ENCODE measurements around the gene TMCO4. TPM values are rescaled to one million over a fixed set of nuclear protein-coding genes. Genes with fewer than 3 reads are reported as not detected.

Gene TMCO4
- total and polyA plus RNA-seq, 2 of the 4 experiments (the other 2 are of a cell fraction) = 7.3 to 8.6 TPM

DNA sequence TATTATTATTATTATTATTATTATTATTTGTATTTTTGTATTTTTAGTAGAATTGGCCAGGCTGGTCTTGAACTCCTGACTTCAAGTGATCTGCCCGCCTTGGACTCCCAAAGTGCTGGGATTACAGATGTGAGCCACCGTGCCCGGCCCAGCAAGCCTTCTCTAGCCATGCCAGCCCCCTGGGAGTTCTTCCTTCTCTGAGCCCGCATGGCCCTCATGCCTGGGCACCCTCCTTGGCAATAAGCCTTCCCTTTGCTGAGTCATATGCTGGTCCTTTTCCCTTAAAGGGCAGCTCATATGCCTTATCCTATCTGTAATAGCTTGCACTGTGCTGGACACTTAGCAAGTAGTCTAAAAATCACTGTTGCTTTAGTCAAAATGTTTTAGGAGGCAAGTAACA, 164.1 kb downstream of the TMCO4 start:
- peaks cover 2% of the 10 kb centered on the region; the same call in 1 of the 2 replicates for H3K9me1 ChIP-seq (ENCODE audit: insufficient read depth, low read length)
- H3K4me3 ChIP-seq (ENCODE audit: insufficient read depth, low read depth, low read length) = no peak overlapping the region
- dilution Hi-C loops (cut with HindIII; ENCODE audit: low sequenced_read_pairs, unreplicated experiment) = no loop called here

More for the DNA sequence above, 164.1 kb downstream of the TMCO4 start:
- H3K4ac ChIP-seq (ENCODE audit: low read depth, low read length) = no peak overlapping the region
- no peak overlapping the region for H2AK9ac ChIP-seq (replicated peaks; ENCODE audit: low read depth, low read length, poor library complexity)
- H3K27ac ChIP-seq (ENCODE audit: insufficient read depth, low read length) = no peak overlapping the region
- no peak overlapping the region for H2AK5ac ChIP-seq (ENCODE audit: low read depth, low read length)
- no TSS peak for BruUV-seq (replicated peaks)
- no peaks in the 10 kb centered on the region for H3K9me3 ChIP-seq (ENCODE audit: control insufficient read depth, insufficient read depth, low read length)
- no peak overlapping the region for H3K23ac ChIP-seq (ENCODE audit: low read depth, low read length)
- H3K79me1 ChIP-seq (ENCODE audit: low read depth in 1 of 2, low read length in 2 of 2) = no peaks in the 10 kb centered on the region
- H3K36me3 ChIP-seq (ENCODE audit: control insufficient read depth, insufficient read depth, low read length) = no peaks in the 10 kb centered on the region
- ChIA-PET CTCF (no interaction called here), POLR2A (ENCODE audit: unreplicated experiment) (no interaction called here)
- H2AFZ ChIP-seq (replicated peaks; ENCODE audit: low read length, poor library complexity) = no peak overlapping the region
- in situ Hi-C loops (cut with MboI; ENCODE audit: low sequenced_read_pairs) (no loop called here), intact Hi-C loops (cut with micrococcal nuclease) (no loop called here)
- H3K9ac ChIP-seq (ENCODE audit: low read depth, low read length) = no peak overlapping the region
- no peak overlapping the region for H3K14ac ChIP-seq (replicated peaks; ENCODE audit: low read depth, low read length)
- H3K56ac ChIP-seq (ENCODE audit: extremely low read depth, insufficient read depth, low read length) = no peak overlapping the region
- H4K20me1 ChIP-seq (ENCODE audit: insufficient read depth, low read length) = no peaks in the 10 kb centered on the region
- no peaks in the 10 kb centered on the region for H3K27me3 ChIP-seq (ENCODE audit: control insufficient read depth, insufficient read depth, low read length)
- no peak overlapping the region for H2BK20ac ChIP-seq (ENCODE audit: low read depth, low read length)
- H4K8ac ChIP-seq (ENCODE audit: low read depth in 2 of 2, low read length in 2 of 2) = no peak overlapping the region
- H2BK120ac ChIP-seq (ENCODE audit: low read depth, low read length) = no peak overlapping the region
- ATAC-seq (ENCODE audit: low read depth) (peak; percentile 41; the same call in 1 of the 2 replicates), DNase-seq (peak; percentile 20)
- no peak overlapping the region for H3K4me2 ChIP-seq (ENCODE audit: low read depth, low read length)
- no peak overlapping the region for H2BK15ac ChIP-seq (ENCODE audit: low read depth, low read length)
- no peak overlapping the region for H4K91ac ChIP-seq (ENCODE audit: insufficient read depth, low read depth, low read length)
- TF ChIP-seq, protein P1, sequence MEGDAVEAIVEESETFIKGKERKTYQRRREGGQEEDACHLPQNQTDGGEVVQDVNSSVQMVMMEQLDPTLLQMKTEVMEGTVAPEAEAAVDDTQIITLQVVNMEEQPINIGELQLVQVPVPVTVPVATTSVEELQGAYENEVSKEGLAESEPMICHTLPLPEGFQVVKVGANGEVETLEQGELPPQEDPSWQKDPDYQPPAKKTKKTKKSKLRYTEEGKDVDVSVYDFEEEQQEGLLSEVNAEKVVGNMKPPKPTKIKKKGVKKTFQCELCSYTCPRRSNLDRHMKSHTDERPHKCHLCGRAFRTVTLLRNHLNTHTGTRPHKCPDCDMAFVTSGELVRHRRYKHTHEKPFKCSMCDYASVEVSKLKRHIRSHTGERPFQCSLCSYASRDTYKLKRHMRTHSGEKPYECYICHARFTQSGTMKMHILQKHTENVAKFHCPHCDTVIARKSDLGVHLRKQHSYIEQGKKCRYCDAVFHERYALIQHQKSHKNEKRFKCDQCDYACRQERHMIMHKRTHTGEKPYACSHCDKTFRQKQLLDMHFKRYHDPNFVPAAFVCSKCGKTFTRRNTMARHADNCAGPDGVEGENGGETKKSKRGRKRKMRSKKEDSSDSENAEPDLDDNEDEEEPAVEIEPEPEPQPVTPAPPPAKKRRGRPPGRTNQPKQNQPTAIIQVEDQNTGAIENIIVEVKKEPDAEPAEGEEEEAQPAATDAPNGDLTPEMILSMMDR (conservative IDR thresholded peaks at IDR 0.05; ENCODE audit: low read depth, low read length) = no peak
- no peak for TF ChIP-seq RFX5 (IDR thresholded peaks at IDR 0.05; ENCODE audit: low read depth, low read length)
- no peak for TF ChIP-seq BHLHE40 (IDR thresholded peaks at IDR 0.05; ENCODE audit: low read depth, low read length)
- TF ChIP-seq CEBPB (IDR thresholded peaks at IDR 0.05; ENCODE audit: low read depth, low read length) = no peak
- no peak for TF ChIP-seq RCOR1 (IDR thresholded peaks at IDR 0.05; ENCODE audit: insufficient replicate concordance, low read length)
- TF ChIP-seq NFE2L2 (IDR thresholded peaks at IDR 0.05; ENCODE audit: low read depth, low read length) = no peak
- TF ChIP-seq USF2 (IDR thresholded peaks at IDR 0.05; ENCODE audit: low read depth, low read length) = no peak
- TF ChIP-seq MAFK (IDR thresholded peaks at IDR 0.05; ENCODE audit: low read depth, low read length) = no peak
- no peak for TF ChIP-seq MAZ (IDR thresholded peaks at IDR 0.05; ENCODE audit: borderline replicate concordance, low read depth, low read length)
- TF ChIP-seq SMC3 (IDR thresholded peaks at IDR 0.05; ENCODE audit: low read depth, low read length) = no peak
- TF ChIP-seq, protein P2, sequence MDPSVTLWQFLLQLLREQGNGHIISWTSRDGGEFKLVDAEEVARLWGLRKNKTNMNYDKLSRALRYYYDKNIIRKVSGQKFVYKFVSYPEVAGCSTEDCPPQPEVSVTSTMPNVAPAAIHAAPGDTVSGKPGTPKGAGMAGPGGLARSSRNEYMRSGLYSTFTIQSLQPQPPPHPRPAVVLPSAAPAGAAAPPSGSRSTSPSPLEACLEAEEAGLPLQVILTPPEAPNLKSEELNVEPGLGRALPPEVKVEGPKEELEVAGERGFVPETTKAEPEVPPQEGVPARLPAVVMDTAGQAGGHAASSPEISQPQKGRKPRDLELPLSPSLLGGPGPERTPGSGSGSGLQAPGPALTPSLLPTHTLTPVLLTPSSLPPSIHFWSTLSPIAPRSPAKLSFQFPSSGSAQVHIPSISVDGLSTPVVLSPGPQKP (IDR thresholded peaks at IDR 0.05; ENCODE audit: borderline replicate concordance, low read depth, low read length) = no peak
- no peak overlapping the region for H2BK5ac ChIP-seq (ENCODE audit: low read depth, low read length, poor library complexity, severe bottlenecking)
- H4K5ac ChIP-seq (ENCODE audit: low read depth, low read length) = no peak overlapping the region
- WGBS, 2 experiments (ENCODE audit: extremely low coverage in 2 of 2, insufficient read length in 1 of 2) = 52% methylated on average over 2 of the region's 4 CpGs; no CpG with 5 or more reads in 1 of the 2 experiments
- H3K18ac ChIP-seq (ENCODE audit: low read depth, low read length) = no peak overlapping the region
- H3K4me1 ChIP-seq (ENCODE audit: control insufficient read depth, insufficient read depth, low read length) = peaks cover 6% of the 10 kb centered on the region; the same call in 1 of the 2 replicates
